OCI-M2 (cell line): ENCODE results near the gene CASP12.

Experiments used
- DNase-seq: peaks from one replicate; lab custom pipeline; 2025; ENCODE audit not compliant: unreplicated experiment; lab: John Stamatoyannopoulos, UW

CASP12 gene

DNA sequence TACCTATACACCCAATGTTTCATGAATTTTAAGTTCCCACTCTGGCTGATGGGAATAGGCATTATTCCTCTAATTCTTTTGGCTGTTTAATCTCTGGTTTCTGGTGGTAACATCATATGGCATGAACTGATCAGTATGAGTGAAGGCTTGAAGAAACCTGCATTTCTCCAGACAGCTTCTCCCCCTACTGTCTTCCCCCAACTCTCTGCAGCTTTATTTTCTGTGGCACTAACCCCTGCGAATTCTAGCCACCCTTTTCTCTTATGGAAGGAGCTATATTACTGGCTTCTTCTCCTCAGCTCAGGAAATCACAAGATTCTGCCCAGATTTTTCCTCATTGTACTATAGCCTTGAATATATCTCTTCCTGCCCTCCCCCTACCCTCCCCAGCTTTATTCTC is 57.1 kb downstream of the CASP12 start:
- DNase-seq, result no peak

GRCh38 chr11:104837969-104838639 is 60.2 kb downstream of the CASP12 start:
- DNase-seq, result no peak

DNA sequence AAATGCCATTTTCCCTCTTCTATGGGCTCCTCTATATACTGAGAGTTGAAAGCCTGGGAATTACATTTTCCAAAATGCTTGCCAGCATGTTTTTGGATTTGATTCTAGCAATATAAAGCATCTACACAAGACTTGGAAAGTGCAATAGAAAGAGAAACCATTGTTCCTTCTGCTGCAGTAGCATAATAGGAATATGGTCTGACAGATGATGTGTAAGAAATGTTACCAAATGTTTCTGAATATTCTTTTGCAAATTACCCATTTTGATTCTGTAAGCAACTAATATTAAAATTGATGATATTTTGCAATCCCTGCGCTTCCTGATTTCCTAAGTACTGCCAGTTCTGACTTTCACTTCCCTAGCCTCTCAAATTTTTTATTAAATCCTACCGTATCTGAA is 61.6 kb downstream of the CASP12 start:
- no peak for DNase-seq
